Dermis blood vessel endothelial cell (primary cell): ENCODE measurements around the gene SKIDA1. TPM values are rescaled to one million over a fixed set of nuclear protein-coding genes. Genes with fewer than 3 reads are reported as not detected.
A peak's percentile ranks its signal among the peaks of the same experiment; 100 is the strongest.
"Not testable (repeated sequence)": the region's sequence is repeated elsewhere in the genome, so short reads cannot be mapped to it uniquely, and the experiment has no call there.

Experiments used
- DNase-seq: peaks from one replicate; pipeline ENCODE4 v3.0.0; 2010
- total RNA-seq: library from RNA; depleted of rRNA; stranded (reverse); fragments of >200 nt; gene quantifications from 2 replicates; pipeline ENCODE4 v1.2.3, GENCODE V29; 2014

Gene SKIDA1
- total RNA-seq: 1.0 and 2.6 TPM in 2 replicates

DNA sequence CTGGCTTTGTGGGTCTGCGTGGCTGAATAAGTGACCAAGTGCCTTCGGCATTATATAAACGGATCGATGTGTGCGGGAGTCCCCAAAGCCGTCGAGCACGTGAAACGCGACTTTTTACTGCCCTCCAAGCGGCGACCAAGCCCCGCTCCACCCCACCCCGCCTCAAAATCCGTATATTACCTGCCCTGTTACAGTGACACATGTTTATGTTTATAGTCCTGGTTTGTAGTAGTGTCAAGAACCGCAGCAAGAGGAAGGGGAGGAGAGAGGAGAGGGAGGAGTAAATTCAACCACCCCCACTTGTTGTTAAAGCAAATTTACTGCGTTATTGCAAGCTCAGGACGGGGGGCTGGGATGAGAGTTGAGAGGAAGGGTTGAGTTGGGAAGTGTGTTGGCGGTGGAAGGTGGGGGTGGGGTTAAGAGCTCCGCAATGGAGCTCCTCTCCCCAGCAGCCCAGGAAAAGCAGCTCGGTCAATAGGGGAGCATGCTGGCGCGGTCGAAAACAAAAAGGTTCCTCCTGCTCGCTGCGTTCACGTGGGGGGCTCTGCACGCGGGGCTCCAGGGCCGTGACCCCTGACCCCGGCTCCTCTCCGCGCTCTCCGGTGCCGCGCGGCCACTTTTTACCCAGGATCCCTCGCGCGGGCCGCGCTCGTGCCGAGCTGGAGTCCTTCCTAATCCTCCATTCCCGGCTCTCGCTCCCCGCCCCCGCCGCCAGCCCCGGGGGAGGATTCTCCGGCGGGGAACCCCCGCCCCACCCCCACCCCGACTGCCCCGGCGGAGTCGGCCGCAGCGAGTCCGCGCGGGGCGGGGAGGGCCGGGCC, at the start of gene SKIDA1:
TSS of gene SKIDA1 (minus strand) at position 316 of the 821 bp plus-strand sequence. CDS start 7,860 bp downstream, outside the sequence.
- DNase-seq: peak; percentile 87

DNA sequence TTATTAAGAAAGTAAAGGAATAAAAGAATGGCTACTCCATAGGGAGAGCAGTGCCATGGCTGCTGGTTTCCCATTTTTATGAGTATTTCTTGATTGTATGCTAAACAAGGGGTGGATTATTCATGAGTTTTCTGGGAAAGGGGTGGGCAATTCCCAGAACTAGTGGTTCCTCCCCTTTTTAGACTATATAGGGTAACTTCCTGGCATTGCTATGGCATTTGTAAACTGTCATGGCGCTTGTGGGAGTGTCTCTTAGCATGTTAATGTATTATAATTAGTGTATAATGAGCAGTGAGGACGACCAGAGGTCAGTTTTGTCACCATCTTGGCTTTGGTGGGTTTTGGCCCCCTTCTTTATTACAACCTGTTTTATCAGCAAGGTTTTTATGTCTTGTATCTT, 49.0 kb upstream of the SKIDA1 start:
- DNase-seq: not testable (repeated sequence)

DNA sequence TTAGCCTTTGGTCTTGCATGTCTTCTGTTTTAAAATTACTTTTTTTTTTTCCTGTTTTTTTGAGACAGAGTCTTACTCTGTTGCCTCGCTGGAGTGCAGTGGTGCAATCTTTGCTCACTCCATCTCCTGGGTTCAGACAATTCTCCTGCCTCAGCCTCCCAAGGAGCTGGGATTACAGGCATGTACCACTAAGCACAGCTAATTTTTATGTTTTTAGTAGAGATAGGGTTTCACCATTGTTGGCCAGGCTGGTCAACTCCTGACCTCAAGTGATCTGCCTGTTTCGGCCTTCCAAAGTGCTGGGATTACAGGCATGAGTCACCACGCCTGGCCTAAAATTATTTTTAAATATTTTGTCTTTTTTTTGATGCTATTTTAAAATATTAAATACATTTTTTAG, 47.1 kb upstream of the SKIDA1 start:
- DNase-seq: peak; percentile 10

DNA sequence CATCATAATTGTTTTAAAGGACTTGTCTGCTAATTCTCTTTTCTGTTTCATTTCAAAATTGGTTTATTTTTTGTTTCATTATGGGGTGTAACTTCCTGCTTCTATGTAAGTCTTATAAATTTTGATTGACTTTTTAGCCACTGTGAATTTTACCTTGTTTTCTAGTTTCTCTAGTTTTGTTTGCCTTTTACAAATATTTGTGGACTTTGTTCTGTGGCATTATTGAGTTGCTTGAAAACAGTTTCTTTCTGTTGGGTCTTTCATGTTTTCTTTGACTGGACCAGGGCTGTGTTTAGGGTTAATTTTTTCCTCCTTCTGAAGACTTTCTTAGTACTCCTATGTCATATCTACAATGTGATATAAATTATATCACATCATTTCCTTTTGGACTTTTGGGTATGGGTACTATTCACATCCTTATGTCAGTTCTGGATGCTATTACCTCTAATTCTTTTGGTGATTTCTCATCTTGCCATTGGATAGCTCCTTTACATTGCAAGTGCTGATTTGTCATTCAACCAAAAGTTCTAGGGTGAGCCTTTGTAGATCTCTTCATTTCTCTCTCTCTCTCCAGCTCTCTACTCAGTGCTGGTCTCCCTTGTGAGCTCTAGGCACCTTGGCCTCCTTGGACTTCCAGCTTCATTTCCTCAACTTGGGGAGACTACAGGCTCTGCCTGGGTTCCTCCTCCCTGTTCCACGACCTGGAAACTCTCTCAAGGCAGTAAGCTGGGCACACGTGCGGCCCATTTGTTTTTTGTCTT, 45.5 kb upstream of the SKIDA1 start:
- DNase-seq: no peak

DNA sequence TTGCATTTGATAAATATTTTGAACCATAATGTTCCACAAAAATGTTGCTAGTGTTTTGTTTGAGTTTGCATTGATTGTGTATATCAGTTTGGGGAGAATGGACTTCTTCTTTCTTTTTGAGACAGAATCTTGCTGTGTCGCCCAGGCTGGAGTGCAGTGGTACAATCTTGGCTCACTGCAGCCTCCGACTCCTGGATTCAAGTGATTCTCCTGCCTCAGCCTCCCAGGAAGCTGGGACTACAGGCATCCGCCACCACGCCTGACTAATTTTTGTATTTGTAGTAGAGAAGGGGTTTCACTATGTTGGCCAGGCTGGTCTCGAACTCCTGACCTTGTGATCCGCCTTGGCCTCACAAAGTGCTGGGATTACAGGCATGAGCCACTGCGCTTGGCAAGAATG, 33.5 kb upstream of the SKIDA1 start:
- not testable (repeated sequence) for DNase-seq

DNA sequence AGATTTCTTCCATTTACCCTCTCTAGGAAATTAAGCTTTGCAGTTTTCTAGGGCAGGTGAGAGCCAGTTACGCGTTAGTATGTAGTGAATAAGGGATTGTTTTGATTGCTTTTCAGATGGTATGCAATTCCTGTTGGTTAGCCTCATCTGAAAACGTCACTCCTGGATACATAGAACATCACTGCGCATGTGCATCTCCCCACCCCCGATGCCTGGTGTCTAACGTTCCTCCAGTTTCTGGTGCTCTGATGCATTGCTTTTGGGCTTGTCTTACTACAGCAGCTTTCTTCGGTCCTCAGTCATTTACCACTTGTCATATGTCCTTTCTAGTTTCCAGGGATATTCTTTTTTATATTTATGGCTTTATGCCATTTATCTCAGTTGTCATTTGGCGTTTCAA, 31.0 kb upstream of the SKIDA1 start:
- DNase-seq: no peak

DNA sequence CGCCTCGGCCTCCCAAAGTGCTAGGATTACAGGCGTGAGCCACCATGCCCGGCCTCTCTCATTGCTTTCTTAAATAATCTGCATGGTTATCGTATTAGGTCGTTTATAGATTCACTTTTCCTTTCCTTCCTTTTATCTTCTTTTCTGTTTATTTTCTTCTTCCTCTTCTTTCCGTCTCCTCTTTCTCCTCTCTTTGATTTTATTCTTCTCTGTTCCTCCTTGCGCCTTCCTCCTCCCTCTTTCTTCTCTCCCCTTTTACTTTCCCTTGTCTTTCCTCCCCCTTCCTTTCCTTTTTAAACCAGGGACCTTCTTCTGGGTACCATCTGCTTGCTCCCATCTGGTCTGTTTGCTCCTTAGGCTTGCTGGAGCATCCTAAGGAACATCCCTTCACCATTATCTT, 27.2 kb upstream of the SKIDA1 start:
- no peak for DNase-seq

DNA sequence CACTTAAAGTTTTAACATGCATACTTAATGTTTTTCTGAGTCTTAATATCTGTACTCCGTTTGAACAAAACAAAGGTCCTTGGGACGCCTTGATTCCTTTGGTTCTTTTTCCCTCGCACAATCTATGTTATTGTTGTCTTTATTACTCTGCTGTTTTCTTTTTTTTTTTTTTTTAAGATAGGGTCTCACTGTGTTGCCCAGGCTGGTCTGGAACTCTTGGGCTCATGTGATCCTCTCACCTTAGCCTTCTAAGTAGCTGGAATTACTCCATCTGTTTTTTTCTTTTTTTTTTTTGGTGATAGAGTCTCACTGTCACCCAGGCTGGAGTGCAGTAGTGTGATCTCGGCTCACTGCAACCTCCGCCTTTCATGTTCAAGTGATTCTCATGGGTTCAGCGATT, 21.8 kb upstream of the SKIDA1 start:
- no peak for DNase-seq

DNA sequence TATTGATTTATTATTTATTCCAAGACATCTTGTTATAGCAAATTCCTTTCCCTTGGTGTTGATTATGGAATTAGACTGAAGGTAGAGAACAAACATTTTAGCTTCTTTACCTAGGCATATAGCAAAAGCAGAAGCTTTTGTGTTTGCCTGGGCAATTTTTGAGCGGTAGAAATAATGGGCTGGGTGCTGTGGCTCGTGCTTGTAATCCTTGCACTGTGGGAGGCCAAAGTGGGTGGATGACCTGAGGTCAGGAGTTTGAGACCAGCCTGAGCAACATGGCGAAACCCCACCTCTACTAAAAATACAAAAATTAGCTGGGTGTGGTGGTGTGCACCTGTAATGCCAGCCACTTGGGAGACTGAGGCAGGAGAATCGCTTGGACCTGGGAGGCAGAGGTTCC, 15.2 kb upstream of the SKIDA1 start:
- not testable (repeated sequence) for DNase-seq

DNA sequence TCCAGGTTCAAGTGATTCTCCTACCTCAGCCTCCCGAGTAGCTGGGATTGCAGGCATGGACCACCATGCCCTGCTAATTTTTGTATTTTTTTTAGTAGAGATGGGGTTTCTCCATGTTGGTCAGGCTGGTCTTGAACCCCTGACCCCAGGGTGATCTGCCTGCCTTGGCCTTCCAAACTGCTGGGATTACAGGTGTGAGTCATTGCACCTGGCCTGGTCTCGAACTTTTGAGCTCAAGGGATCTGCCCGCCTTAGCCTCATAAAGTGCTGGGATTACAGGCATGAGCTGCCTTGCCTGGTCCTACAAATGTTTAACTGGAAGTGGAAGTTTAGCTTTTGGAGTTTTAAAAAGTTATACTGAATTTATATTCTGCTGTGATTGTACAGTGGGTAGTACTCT, 11.4 kb upstream of the SKIDA1 start:
- no peak for DNase-seq

DNA sequence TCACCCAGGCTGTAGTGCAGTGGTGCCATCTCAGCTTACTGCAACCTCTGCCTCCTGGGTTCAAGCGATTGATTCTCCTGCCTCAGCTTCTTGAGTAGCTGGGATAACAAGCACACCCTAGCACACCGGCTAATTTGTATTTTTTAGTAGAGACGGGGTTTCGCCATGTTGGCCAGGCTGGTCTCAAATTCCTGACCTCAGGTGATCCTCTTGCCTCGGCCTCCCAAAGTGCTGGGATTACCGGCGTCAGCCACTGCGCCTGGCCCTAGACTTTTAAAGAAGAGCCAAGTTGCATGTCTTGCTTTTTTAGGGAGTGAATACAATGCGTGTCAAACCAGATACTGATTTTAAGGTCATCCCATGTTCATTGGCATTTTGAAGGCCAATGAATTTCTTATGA, 10.5 kb upstream of the SKIDA1 start:
- DNase-seq: not testable (repeated sequence)

DNA sequence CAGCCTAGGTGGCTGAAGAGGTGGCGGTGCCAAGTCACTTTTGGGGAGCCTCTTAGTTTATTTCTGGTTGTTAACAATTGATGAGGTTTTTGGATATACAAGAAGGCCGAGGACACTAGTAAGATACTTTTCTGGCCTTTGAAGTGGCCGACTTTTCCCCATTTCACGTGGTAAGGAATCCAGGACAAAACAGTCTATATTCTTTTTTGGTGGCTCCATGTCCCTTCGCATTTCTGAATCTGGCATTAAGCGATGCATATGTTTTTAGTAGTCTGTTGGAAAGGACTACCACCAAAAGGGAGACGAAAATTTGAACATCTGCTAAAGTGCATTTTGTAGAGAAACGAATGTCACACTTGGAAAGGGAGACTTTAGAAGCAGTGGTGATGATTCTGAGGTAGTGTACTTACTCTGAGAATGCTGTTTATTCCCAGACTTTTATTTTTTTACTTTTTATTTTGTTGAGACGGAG, 10.0 kb upstream of the SKIDA1 start:
- no peak for DNase-seq

DNA sequence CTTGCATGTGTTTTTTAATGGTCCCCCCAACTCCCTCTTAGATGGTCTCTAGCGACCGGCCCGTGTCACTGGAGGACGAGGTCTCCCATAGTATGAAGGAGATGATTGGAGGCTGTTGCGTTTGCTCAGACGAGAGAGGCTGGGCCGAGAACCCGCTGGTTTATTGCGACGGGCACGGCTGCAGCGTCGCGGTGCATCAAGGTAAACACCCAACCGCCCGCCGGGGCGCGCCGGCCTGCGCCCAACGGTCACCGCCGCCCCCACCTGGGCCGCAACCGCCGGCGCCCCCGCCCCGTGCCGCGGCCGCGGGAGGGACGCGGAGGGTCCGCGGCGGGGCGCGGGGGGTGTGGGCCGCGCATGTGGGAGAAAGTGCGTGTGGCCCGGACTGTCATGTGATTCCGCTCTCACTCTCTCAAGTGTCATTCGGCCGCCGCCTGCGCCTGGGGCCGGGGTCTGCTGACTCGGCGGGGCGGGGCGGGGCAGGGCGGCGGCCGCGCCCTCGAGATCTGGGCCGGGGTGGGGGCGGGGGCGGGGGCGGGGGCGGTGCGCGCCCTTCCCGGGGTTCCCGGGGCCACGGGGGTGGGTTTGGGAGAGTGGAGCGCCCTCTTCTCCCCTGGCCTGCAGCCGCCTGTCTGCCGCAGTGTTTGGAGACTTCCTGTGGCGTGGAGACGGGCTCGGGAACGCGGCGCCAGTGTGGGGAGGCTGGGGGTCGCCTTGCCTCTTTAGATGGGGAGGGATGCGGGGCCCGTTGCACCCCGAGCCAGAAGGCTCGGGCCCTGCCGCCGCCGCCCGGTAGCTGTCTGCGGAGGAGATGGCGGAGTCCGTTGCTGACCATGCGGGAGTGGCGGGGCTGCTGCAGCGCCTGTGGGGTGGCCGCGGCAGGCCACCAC, 9.4 kb upstream of the SKIDA1 start:
- peak; percentile 59 for DNase-seq

DNA sequence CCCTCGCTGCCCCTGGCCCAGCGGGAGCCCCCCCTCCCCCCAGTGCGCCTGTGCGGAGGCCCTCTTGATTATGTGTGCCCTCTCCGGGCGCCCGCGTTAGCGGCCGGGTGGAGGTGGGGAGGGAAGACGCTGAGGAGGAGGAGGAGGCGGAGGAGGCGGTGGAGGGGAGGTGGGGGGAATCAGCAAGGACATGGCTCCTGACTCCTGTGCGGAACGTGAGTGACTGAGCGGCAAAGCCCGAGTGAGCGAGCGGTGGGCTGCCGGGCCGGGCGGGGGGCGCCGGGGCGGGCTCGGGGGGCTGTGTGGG, 8.8 kb upstream of the SKIDA1 start:
- no peak for DNase-seq

DNA sequence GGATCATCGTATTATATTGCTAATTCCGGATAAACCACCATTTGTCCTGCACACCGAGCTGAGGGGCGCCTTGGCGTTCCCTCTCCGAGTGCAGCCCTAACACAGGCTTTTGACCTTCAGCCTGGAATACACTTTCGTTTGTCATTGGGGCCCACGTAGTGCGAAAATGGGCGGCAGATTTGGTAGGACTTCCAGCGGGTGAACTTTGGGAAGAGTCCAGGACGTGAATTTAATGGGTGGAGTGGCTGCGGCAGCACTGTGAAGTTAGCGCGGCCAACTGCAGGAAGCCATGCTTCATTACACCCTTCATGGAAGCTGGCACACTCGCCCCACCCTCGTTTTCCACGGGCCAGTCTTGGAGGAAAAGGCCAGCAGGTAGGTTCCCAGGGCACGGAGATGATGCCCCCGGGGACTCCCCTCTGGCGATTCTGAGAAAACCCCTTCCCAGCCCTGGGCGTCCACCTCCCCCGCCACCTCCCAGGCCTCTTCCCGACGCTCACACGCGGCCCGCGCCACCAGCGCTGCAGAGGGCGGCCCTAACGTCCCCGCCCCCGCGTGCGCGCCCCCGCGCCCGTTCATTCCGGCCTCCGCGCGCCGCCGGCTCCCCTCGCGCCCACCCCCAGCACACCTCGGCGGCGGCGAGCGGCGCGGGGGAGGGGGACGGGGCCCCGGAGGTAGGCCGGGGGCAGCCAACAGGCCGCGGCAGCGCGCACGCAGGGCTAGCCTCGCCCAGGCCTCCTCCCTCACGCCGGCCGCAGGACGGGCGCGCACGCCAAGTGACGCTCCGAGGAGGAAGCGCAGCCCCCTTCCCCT, 8.2 kb upstream of the SKIDA1 start, which contains the start of gene MLLT10:
TSS of gene MLLT10 (plus strand) at position 766 of the 813 bp plus-strand sequence. CDS start 413 bp downstream, outside the sequence.
- peak; percentile 98 for DNase-seq

DNA sequence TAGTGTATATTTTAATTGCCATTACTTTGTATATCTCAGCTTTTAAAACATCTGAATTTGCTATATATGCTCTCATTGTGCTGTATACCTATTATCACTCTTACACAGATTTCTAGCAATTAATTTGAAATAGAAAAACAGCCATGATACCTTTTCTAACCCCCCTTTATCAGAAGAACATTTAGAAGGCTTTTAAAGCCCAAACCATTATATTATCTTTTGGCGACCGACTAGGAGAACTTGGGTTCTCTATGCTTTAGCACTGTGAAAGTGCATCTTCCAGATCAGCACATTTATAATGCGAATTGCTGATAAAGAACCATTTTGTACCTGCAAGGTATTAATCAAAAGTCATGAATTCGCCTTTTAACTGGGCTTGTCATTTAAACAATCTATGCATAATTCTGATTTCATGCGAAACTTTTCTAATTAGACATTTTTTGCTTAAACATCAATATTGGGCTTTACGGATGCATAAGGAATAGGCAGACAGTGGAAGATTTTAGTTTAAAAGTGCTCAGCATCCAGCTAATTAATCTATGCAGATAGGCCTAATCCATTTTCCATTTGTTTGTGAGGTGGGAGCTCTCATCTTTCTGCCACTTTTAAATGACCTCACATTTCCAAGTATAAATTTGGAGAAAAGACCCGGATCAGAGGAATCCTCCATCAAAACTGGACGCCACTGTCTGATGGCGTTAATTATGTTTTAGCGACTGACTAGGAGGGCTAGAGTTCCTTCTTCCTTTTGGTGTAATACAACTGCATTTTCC, 7.4 kb upstream of the SKIDA1 start:
- no peak for DNase-seq

DNA sequence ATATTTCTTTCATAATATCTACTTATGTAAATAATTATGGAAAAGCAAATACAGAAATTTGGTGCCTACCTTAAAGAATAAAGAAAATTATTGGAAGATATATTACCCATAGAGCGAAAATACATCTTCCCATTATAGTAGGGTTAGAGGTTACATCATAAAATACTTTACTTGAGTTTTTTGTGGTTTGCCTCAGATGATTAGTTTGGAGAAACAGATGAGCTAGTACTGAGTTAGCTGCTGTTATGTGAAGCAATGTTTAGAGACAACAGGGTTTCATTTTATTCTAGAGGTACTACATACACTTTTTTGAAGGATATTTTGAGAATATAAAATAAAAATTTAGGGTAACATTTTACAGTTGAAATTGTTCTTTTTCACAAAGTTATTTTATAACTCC, 5.7 kb upstream of the SKIDA1 start:
- no peak for DNase-seq

DNA sequence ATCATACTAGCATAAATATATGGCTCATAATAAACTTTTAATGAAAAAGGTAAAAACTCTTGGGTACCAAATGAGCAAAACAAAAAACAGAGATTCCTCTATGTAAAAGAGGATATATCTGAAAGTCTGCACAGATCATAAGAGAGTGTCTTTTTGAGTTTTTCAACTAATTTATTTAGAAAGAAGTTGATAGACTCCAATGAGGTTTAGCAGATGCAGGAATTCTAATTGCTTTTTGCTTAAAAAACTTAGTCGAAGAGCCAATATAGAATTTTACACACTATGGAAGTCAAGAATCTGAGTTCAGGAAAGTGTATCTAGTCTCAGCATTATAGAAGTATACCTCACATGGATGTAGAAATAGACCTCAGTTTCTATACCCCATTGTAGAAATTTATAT, 5.2 kb upstream of the SKIDA1 start:
- no peak for DNase-seq

DNA sequence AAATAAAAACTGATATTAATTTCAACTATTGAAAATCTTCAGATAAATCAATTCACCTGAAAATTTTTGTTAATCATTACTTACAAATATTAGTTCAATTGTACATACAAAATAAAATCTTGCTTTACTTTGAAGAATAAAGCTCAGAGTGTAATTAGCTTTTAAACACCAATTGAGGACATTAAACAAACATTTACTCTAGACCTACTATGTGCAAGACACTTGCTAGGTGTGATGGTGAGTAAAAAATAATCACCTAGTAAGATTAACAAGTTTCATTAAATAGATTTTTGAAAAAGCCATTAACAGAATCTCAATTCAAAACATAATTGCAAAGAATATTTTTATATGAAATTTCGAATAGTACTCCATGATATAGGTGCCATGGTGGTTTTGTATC, 4.7 kb upstream of the SKIDA1 start:
- DNase-seq: no peak

DNA sequence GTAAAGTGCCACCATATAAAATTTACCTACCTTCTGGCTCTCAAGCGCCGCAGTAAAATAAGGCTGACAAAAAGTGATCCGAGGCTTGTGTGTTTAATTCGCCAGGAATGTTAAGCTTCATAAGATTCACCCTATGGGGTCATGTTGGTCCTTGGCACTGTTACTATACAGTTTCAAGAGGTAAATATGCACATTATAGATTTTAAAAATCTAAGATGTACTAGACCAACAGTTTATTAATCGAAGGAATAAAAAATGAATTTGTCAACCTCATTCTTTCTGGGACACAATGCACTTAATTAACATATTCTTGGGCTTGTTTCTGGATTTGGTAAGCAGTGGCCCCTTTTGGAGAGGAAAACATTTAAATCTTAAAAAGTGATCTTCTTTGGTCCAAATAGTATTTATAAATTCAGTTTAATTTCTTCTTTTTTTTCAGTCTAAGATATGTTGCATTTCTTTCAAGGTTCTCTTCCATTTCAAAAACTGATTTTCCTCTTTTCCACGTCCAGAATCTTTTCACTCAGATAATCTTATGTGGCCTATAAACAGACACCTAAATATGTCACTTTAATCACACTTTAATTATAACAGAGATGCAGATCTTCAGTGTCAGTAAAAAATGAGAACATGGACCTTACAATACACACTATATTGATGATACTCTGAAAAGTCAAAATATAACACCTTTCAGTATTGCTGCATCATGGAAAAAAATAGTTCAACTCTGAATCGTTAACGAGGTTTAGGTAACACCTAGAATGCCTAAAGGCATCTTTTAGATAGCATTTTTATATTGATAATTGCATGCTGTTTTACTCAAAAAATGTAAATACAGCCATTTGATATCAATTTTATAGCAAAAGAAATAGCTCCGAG, 3.8 kb upstream of the SKIDA1 start:
- DNase-seq: no peak
